IPS DF 19.7 (cell line): Measurements from ENCODE around the gene TNRC6C.

Source experiments
- DNase-seq: peaks from one replicate; pipeline ENCODE4 v3.0.0-alpha.2; 2013; ENCODE audit warnings: low read depth, low spot score

TNRC6C gene

DNA sequence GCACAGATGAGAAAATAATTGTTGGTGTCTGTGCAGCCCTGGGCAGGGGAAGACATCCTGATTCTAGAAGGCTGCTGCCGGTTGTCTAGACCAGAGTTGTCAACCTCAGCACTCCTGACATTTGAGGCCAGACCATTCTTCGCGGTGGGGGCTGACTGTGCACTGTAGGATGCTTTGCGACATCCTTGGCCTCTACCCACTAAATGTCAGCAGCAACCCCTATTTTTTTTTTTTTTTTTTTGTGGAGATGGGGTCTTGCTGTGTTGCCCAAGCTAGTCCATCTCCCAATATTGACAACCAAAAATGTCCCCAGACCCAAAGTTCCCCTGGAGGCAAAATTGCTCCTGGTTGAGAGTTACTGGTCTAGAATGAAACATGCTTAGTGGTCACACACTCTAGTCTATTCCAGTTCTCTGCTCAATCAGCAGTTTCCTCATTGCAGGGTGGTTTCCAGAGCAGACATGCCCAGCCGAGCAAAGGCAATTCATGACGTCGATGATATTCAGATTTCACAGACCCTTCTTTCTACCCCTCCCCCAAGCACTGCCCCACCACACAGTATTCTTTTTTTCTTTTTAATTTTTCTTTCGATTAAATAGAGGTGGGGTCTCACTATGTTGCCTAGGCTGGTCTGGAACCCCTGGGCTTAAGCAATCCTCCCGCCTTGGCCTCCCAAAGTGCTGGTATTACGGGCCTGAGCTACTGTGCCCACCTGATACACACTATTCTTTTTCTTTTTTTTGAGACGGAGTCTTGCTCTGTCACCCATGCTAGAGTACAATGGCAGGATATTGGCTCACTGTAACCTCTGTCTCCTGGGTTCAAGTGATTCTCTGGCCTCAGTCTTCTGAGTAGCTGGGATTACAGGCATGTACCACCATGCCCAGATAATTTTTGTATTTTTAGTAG lies 196.7 kb downstream of the TNRC6C start:
- no peak for DNase-seq
